Measurements from ENCODE around the gene ANKRD29. TPM values are rescaled to one million over a fixed set of nuclear protein-coding genes. Genes with fewer than 3 reads are reported as not detected.
"Not testable (repeated sequence)": the region's sequence is repeated elsewhere in the genome, so short reads cannot be mapped to it uniquely, and the experiment has no call there.

Gene ANKRD29
- total RNA-seq, 1 donor from 2014 or later = 1.3 TPM

- DNase-seq (ENCODE audit: low read depth in 2 of 2) = no peak
Observed at GRCh38 chr18:23645568-23646175, 17.0 kb downstream of the ANKRD29 start.

DNA sequence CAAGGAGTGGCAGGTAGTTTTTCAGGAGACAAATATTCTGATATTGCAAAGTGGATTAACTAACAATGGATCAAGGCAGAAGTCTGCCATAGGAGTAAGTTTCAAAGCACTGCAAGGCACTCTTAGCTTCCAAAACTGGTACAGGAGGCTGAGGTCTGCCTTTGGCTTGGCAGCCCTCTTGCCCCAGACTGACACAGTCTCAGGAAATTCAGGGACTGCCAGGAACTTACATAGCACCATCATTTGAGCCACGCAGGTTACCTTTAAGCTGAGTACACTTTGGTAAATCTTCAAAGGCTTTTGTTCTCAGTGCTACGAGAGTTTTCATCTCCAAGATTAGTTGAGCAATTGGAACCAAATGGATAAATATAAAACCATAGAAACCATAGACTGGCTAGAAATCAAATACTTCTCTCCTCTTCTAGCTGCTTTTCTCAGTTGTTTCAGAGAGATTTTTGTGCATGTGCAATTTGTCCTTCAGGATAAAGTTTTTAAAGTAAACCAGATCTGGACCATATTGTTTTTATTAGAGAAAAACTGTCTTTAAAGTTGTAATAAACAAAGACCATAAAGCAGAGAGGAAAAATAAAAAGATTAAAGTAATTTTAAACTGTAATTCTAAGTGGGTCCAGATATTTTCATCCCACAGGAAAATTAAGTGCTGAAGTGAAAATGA, 18.8 kb downstream of the ANKRD29 start:
- DNase-seq (ENCODE audit: low read depth in 2 of 2) = no peak

- no peak for DNase-seq (ENCODE audit: low read depth in 2 of 2)
Observed at GRCh38 chr18:23641937-23642666, 20.6 kb downstream of the ANKRD29 start.

- DNase-seq (ENCODE audit: low read depth in 2 of 2) = no peak
Observed at GRCh38 chr18:23641143-23641720, 21.5 kb downstream of the ANKRD29 start.

GRCh38 chr18:23640052-23640451, 22.7 kb downstream of the ANKRD29 start:
- no peak for DNase-seq (ENCODE audit: low read depth in 2 of 2)

DNA sequence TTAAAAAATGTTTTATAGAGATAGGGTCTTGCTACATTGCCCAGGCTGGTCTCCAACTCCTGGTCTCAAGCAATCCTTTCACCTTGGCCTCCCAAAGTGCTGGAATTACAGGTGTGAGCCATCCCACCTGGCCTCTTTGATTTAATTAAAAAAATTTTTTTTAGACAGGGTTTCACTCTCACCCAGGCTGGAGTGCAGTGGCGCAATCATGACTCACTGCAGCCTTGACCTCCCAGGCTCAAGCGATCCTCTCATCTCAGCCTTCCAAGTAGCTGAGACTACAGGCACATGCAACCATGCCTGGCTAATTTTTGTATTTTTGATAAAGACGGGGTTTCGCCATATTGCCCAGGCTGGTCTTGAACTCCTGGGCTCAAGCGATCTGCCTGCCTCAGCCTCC, 26.3 kb downstream of the ANKRD29 start:
- not testable (repeated sequence) for DNase-seq (ENCODE audit: low read depth in 2 of 2)

- no peak for DNase-seq (ENCODE audit: low read depth in 2 of 2)
Observed at GRCh38 chr18:23636071-23636399, 26.7 kb downstream of the ANKRD29 start.

DNA sequence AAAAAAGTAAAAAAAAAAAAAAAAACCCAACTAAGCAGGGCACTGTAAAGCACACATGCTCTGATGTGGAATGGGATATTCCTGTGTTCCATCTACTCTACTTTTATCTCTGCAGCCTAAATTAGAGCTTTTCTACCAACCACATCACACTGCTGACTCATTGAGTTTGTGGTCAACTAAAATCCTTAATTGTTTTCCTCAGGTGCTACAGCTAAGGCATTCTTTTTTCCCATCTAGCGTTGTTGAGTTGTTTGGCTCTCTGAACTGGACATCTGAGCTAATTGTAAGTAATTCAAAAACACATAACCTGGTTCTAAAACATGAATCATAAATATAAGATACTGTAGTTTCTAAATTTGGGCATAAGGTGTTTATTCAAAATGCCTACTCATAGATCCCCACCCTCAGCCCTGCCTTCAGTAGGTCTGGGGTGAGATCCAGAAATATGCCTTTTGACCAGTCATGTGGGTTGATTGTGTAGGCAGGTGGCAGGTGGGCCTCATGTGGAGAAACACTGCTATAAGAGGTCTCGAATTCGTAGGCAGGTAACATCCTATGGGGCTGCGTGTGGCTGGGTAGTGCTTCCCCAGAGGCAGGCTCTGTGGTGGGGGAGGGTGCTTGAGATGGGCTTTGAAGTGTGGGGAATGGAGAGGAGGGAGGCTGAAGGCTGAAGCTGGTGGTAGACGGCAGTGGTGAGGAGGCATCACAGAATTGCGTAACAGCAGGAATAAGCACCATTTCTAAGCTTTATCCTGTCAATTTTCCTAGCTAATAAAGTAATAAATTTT, 27.2 kb downstream of the ANKRD29 start:
- no peak for DNase-seq (ENCODE audit: low read depth in 2 of 2)

DNA sequence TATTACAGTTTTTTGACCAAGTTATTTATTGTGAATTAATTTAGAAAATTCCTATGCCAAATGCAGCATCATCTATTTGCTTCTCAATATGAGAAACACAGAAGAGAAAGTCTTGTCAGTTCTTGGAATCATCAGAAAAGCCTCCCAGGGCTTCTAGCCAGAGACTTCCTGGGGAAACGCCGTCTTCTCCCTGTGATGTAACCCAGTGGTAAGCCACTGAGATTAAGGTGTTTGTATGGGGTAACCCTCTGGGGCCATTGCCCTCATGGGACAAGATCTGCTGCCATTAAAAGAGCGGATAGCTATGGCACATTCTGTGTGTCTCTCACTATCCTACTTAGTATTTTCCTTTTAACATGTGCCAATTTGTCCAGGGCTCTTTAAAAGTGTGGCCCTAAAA, 28.0 kb downstream of the ANKRD29 start:
- DNase-seq (ENCODE audit: low read depth in 2 of 2) = no peak

DNA sequence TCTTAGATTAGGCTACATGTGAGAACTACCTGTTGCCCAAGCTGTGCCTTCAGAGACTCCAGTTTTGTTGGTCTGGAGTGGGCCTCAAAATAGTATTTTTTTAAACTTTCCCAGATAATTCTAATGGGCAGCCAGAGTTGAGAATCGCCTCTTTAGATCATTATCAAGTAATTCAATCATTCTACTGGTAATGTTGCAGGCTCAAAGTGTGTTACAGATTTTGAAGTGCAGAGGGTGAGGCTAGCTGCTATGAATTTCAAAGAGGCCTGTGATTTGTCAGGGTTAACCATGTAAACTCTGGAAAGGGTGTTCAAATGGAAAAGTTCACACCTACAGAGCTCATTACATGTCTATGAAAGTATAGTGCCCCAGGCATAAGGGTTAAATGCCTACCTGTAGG, 30.1 kb downstream of the ANKRD29 start:
- no peak for DNase-seq (ENCODE audit: low read depth in 2 of 2)

- DNase-seq (ENCODE audit: low read depth in 2 of 2) = no peak
Observed at GRCh38 chr18:23631746-23632145, 31.0 kb downstream of the ANKRD29 start.

- no peak for DNase-seq (ENCODE audit: low read depth in 2 of 2)
Observed at GRCh38 chr18:23631312-23631711, 31.4 kb downstream of the ANKRD29 start.

DNA sequence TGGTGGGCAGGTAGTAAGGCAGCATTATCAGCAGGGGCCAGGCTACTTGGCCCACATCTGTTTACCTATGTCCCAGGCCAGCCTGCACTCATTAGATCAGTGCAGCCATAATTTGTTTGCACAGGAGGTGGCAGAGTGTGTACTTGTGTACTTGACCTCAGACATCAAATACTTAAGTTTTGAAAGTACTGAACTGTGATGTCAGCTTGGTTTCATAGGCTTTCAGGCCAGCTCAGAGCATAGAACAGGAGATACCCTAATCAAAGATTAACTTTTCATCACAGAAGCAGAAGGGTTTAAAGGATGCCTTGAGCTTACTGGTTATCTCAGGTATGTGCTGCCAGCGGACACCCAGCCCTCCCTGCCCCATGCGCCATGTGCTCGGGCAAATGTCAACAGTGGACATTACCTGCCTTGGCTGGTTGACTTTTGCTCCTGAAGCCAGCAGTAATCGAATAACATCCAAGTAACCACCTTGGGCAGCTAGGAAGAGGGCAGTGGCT, 33.2 kb downstream of the ANKRD29 start:
- DNase-seq (ENCODE audit: low read depth in 2 of 2) = no peak

DNA sequence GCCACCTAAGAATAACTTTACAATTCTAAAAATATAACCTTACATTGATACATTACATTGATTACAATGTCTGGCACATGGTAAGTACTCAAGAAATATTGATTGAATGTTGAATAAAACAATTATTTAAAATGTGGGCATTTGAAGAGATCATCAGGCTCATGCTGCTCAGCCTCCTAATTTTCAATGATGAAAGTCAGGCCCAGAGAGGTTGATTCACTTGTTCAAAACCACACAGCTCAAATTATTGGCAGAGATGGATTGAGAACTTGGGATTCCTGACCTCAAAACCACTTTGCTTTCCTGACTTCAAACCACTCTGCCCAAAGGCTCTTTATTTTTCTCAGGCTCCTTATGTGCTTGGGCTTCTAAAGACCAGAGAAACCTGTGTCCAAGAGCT, 34.7 kb downstream of the ANKRD29 start:
- no peak for DNase-seq (ENCODE audit: low read depth in 2 of 2)

DNA sequence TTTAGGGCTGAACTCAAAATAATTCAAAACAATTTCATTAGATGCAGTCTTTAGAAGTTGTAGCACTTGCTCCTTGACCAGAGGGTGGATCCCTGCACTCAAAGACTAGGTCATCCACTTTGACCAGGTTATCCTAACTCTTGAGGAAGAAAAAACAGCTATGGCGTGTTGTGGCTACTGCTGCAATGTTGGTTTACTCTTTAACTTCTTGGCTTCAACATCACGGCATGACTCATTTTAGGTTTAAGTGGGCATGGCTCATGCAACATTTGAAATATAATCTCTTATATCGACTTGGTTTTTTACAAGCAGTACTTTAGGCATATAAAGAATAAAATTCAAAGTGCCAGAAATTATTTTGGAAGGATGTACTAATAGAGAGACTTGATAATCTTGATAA, 35.4 kb downstream of the ANKRD29 start:
- peak in 1 of 2 donors; percentile 75 for DNase-seq (ENCODE audit: low read depth in 2 of 2)

- peak in 1 of 2 donors; percentile 74 for DNase-seq (ENCODE audit: low read depth in 2 of 2)
Observed at GRCh38 chr18:23626451-23627279, 36.0 kb downstream of the ANKRD29 start.

DNA sequence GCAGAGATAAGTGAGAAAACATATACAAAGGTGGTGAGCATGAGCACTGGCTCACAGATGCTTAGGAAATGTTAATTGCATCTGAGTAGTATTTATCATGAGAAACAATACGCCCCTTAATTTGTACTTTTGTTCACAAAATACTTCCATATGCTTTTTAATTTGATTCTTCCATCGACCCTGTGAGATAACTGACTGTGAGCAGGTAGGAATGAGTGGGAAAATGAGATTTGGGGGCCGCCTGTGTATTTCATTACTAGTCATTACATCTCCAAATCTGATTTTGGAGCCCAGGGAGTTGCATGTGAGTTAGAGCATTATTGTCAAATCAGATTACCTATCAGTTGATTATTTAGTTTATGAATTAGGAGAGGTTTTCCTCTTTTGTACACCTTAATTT, 39.7 kb downstream of the ANKRD29 start:
- no peak for DNase-seq (ENCODE audit: low read depth in 2 of 2)

GRCh38 chr18:23619388-23619881, 43.3 kb downstream of the ANKRD29 start:
- peak in 1 of 2 donors; percentile 25 for DNase-seq (ENCODE audit: low read depth in 2 of 2)

DNA sequence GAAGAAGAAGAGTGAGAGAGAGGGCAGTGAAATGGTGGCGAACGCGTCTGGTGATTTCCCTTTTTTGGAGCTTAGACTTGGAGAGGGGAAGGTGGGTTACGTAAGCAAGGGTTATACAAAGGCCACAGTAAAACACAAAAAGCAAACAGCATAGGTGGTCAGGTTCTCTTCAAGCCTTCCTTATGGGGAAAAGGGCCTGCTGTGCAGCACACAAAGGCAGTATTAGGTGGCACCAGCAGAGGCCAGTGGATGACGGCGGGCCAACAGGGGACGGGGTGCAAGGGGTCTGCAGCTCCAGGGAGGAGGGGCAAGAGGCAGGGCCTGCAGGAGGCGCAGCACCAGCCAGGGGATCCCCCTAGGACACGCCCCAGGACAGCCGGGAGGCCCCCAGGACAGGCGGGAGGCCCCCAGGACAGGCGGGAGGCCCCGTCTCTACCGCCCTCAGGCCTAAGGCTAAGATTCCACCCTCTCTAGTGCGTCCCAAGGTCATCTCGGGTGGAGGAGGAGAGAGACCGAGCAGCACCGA, 43.8 kb downstream of the ANKRD29 start:
- no peak for DNase-seq (ENCODE audit: low read depth in 2 of 2)

DNA sequence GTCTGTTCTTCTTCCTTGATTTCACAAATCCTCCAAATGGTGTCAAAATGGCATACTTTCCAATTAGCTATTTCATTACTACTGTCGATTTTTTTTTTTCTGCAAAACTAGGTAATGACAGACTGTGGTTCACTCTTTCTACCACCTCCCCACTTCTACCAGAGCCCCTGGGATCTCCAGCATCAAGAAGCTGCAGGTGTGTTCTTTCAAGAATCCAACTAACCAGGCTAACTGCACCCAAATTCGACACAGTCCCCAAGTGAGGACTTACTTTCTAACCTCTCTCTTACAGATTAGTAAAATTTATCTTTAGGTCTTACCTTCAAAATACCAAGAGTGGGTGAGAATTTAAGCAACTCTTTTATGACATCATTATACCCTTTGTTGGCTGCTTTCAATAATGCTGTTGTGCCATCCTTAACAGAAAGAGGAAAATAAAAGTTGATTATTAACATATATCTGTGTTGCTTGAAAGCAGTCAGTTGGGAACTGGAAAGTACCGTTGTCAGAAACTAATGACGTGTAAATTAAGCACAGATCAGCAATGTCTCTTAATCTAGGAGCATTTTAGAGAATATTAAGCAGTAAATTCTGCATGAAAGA, 45.2 kb downstream of the ANKRD29 start:
- no peak for DNase-seq (ENCODE audit: low read depth in 2 of 2)

All from dermis microvascular lymphatic vessel endothelial cell (primary cell).